Stimulated activated CD8-positive, alpha-beta memory T cell treated with anti-CD3 and anti-CD28 coated beads, Interleukin-15, amount 100 ng/mL, for 4 hours (primary cell): ENCODE measurements around the gene EIF4G3.
"Not testable (repeated sequence)": the region's sequence is repeated elsewhere in the genome, so short reads cannot be mapped to it uniquely, and the experiment has no call there.

Source experiments
- DNase-seq, 2 donors: peaks; one replicate each; pipeline ENCODE4 v3.0.0-alpha.2; 2020; ENCODE audit warnings: low read depth in 2 of 2

The EIF4G3 gene

DNA sequence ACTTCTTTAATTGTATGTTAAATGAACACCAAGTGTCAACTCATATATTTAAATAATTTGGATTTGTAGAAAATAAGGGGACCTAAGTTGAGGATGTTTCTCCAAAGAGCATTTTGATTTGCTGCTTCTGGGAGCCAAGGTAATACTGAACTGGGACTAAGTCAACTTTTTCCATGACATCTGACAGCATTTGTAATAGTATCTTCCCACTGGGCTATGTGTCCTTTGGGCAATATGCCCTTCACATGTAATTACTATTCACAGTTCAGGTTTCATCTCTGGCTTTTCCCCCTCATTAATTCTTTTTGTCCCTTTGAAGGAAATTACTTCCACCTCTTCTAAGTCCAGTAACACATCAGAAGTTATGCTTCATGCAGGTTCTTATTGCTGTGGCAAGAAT, 352.9 kb downstream of the EIF4G3 start:
- no peak for DNase-seq

DNA sequence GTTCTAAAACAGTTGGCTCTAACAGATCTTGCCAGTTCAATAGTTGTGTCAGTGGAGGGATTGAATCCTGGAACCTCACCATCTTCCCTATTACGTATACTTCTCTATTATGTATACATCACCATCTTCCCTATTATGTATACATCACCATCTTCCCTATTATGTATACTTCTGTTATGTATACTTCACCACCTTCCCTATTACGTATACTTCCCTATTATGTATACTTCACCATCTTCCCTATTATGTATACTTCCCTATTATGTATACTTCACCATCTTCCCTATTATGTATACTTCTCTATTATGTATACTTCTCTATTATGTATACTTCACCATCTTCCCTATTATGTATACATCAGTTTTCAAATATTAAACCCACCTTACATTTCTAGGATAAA, 355.2 kb downstream of the EIF4G3 start:
- DNase-seq = no peak

DNA sequence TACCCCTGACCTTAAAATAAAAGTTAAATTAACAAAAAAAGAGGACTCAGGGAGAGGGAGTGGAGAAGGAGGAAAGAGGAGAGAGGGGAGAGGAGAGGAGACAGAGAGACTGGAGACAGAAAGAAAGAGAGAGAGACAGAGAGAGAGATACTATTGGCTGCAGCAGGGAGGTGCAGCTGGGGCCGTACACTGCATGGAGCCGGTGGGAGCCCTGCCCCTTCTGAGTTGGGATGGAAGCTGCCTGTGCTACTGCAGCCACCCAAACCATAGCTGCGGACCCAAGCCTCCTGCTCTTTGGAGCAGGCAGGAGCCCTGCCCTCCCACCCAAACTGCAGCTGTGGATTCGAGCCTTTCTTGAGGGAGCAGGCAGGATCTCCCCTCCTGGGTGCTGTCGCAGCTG, 356.9 kb downstream of the EIF4G3 start:
- no peak for DNase-seq

DNA sequence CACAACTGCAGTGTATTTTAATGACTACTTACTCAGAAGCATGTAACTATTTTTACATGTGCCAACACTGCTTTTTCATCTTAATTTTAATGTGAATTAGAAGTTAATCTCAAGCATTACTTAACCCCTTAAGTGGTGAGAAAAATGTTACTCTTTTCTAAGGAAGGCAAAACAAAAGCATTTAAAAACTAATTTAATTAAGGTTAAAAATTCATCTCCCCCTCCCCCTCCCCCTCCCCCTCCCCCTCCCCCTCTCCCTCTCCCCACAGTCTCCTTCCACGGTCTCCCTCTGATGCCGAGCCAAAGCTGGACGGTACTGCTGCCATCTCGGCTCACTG, 362.2 kb downstream of the EIF4G3 start:
- DNase-seq = no peak

DNA sequence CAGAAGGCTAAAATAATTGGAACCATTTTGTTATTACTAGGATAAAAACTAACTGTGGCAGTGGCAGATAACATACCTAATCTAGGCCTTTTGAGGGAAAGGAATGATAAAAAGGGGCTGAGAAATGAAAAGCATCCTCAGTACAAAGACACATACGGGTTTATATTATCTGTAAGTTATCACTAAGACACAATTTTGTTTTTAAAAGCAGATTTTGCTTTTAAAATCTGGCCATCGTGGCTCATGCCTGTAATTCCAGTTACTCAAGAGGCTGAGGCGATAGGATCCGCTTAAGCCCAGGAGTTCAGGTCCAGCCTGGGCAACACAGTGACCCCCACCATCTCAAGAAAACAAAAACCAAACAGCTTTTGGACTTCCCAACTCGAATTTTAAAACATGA, 364.8 kb downstream of the EIF4G3 start:
- DNase-seq = no peak

DNA sequence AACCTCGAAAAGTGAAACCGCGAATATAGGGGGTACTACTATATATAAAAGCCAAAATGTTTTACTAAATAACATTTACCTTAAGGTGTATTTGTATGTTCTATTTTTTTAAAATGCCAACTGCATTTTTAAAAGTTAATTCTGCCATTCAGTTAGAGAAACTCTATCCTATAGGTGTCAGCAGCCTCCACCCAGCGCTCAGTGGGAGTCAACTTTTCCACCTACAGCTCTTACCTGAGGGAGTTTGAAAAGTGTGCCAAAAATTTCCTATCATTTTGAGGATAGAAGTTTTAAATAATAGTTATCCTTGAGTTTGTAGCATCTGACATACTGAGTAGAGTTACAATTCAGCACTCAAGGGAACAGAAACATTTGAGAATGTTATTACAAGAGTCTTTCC, 383.5 kb downstream of the EIF4G3 start:
- DNase-seq = no peak

DNA sequence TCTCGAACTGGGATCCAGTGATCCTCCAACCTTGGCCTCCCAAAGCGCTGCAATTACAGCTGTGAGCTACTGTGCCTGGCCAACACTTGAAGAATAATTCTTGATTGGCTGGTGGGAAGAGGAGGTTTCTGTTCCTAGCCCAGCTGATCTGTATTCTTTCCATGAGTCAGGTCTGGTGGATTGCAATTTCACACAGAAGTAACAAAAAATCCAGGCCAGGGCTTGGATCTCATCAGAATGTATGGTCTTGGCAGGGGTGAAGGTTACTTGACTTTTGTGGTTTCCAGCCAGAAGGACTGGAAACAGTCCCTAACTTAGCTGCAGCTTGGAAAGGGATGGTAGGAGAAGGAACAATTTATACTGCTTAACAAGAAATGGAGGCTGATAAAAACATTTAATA, 384.5 kb downstream of the EIF4G3 start:
- DNase-seq = no peak

DNA sequence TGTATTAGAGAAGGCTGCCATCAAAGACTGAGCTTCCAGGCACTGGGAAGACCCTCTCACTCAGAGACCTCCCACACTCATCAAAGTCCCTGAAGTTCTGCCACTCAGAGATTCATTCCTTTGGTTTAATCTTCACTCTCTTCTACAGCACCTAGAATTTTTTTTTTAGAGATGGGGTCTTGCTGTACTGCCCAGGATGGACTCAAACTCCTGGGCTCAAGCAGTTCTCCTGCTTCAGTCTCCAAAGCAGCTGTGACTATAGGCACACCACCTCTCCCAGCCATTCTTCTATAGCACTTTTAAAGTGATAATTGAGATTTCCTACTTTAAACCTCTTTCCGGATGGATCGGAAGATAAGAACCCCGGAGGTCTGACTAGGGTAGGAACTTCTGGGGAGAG, 385.9 kb downstream of the EIF4G3 start:
- no peak for DNase-seq

DNA sequence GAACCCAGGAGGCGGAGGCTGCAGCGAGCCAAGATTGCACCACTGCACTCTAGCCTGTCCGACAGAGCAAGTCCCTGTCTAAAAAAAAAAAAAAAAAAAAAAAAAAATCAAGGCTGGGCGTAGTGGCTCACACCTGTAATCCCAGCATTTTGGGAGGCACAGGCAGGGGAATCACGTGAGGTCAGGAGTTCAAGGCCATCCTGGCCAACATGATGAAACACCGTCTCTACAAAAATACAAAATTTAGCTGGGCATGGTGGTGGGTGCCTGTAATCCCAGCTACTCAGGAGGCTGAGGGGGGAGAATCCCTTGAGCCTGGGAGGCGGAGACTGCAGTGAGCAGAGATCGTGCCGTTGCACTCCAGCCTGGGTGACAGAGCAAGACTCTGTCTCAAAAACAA, 387.1 kb downstream of the EIF4G3 start:
- DNase-seq = not testable (repeated sequence)

DNA sequence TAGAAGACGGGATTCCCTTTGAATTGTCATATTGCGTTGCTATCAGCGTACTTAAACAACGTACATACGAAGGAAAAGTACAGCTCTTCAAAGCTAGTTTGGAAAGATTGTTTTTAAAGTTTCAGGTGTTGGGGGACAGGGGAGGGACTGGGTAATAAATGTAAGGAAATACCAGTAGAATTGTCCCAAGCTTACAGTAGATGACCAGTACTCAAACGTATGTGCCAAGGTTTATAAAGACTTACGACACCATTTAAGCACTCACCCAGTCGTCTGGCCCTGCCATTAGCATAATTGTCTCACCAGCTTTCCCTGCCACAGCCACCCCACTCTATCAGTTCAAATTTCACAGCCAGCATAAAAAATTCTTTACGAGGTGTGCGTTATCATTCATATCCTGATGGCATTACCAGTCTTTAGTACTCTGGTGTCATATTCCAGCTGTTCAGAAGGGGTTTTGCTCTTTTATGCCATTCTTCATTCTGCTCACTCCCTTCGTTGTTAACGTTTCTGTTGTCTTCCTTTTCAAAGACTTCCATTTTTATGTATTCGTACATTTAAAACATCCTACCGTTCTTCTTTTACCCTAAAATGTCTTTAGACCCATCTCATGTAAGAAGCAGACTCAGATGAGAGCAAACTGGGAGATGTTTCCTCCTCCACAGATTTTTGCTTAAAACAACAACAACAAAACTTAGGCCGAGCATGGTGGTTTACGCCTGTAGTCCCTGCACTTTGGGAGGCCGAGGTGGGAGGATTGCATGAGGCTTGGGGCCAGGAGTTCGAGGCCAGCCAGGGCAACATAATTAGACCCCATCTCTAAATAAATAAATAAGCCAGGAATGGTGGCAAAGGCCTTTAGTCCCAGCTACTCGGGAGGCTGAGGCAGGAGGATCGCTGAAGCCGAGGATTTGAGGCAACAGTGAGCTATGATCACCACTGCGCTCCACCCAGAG, 388.6 kb downstream of the EIF4G3 start:
- DNase-seq = no peak

DNA sequence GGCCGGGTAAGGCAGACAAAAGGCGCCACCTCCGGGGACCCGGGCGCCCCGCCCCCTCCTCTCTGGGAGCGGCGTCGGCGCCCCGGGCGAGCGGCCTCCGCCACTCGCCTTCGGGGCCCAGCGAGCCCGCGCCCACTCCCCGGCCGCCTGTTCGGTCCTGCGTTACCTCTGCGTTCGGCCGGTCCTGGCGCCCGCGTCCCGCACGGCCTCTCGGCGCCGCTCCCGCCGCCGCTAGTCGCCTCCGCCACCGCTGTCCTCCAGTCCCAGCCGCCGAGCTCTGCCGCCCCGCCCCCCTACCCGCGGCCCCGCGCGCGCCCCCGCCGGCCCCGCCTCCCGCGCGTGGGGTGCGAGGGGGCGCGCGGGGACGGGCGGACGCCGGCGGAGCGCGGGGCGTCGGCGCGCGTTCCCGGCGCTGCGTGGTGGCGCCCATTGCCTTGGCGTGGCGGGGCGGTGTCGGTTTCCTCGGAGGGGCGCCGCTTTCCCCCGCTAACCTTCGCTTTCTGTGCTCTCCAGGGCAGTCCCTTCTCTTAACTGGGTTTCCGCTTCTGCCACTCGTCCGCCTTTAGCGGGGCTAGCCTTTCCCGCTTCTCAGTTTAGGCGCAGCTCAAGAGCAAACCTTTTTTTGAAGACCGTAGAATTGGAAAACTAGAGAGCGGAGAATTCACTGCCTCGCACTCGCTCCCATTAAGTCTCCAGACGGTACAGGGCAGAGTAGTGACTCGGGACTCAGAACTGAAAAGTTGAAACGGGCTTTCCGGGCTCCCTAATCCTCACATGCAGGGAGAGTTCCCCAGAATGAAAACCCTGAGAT, 389.5 kb downstream of the EIF4G3 start, which contains the start of gene HP1BP3:
Gene HP1BP3 (minus strand): TSS at position 279 of the 811 bp plus-strand sequence. CDS start 6,867 bp downstream, outside the sequence.
- DNase-seq = peak; percentile 61 to 75

DNA sequence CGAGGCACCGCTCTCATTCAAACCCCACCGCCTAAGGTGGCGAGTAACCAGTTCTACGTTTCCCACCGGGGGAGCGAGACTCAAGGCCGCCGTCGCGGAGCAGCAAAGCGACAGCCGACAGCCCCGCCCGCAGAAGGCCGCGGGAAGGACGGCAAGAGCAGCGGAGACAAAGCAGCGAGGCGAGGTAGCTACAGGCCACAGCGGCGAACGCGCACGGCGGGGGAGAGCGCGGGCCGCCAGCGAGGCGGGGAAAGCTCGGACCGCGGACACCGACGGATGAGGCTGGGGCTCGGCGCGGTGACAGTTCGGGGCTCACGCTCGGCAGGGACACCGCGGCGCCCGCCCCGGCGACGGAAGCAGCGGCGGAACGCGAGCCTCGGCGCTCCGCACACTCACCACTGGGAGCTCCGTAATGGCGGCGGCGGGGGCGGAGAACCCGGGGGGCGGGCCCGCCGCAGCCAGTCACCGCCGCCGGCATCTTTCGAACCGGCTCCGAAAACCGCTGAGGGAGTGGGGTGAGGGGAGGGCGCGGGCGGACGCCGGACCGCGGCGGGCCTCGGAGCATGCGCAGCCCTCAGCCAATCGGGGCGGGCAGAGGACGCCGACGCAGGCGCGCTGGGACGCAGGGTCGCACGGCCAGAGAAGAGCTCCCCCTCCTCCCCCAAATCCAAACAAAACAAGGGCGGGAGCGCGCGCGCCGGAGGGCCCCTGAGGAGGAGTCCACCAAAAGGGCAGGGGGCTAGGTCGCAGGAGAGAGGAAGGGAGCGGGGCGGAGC, 390.3 kb downstream of the EIF4G3 start:
- DNase-seq = peak; percentile 89 to 95

DNA sequence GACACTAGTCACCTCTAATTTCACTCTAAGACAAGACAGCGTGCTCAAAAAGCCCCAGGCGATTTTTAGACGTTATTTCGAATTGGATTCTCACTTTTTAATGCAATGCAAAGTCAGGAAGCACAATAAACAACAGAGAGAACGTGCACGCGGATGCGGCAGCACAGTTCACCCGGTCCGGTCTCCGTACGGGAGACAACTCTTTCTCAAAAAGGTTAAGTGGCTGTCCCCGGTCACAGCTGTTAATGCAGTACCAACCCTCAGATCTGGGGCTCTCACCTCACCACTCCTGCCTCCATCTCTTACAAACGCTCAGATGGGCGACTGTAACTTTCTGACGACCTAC, 390.8 kb downstream of the EIF4G3 start:
- peak in 1 of 2 donors; percentile 3 for DNase-seq

DNA sequence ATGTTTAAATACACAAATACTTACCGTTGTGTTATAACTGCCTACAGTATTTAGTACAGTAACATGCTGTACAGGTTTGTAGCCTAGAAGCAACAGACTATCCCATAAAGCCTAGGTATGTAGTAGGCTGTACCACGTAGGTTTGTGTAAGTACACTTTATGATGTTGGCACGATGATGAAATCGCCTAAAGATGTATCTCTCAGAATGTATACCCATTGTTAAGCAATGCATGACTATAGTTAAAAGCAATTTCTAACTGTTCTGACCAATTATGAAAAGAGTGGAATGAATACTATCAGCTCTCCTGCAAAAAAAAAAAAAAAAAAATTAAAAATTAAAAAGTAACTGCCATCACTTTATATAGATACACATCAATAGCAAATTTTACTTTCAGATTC, 401.0 kb downstream of the EIF4G3 start:
- DNase-seq = no peak

DNA sequence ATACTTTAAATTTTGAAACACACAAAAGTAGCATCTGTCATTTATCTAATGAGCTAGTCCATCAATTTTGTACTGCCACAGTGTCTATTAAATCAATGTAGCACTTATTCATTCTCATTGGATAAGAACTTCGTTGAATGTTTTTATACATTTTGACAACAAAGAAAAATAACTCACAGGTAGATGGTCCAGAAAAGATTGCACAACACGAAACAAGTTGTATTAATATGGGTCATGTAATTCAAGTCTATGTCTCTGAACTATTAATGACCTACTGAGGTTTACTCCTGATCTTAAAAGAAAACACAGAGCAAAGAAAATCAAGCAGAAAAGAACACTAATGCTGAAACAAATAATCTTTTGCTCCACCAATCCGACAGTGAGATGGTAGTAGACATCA, 404.9 kb downstream of the EIF4G3 start:
- DNase-seq = no peak

DNA sequence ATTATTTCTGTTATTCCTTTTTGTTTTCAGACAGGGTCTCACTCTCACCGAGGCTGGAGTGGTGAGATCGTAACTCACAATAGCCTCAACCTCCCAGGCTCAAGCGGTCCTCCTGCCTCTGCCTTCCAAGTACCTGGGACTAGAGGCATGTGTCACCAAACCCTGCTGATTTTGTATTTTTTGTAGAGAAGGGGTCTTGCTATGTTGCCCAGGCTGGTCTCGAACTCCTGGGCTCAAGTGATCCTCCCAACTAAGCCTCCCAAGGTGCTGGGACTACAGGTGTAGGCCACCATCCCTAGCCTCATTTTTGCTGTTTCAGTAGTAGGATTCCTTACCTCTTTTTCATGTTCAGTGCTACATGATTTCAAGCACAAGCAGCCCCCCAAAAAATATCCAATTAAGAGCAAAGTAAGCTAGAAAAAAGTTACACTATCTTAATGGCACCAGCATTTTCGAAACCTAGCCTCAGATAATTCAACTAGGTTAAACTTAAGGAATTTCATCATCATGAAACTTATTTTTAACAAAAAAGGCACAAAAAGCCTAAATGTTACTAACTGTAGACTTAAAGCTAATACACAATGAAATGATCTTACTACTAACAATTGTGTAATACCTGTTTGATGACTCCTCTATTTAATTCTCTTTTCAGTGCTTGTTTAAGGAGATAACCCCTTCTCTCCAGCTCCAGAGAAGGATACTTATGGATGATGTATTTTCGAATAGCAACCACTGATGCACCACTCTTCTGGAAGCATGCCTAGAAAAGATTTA, 406.2 kb downstream of the EIF4G3 start:
- no peak for DNase-seq

DNA sequence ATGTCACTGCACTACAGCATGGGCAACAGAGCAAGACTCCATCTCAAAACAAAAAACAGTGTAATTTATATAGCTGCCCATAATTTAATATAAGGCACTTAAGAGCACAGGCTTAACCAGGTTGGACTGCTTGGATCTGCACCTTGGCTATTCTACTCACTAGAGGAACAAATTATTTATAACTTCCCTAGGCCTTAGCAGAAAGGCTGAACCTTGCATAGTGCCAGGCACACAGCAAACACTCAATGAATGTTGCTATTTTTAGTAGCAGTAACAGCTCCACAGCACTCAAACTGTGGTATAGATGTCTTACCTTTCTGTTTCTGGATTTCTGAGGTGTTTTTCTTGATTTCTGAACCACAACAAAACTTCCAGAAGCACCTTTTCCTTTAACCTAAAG, 409.4 kb downstream of the EIF4G3 start:
- no peak for DNase-seq

DNA sequence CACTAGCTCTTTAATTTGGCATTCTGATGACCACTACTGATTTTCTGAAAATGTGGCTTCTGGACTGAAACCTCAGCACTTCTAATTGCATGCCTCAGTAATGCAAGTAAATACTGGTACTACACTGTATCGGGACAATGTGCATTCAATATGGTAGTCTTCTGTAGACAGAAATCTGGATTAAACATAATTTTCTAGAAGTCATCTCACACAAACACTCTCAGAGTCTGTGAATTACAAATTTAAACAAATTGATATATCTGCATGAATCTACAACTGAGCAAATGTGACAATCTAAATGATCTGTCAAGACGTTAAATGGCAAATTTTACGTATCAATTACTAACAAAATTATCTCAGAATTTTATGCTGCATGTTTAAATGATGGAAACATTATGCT, 413.3 kb downstream of the EIF4G3 start:
- DNase-seq = no peak

DNA sequence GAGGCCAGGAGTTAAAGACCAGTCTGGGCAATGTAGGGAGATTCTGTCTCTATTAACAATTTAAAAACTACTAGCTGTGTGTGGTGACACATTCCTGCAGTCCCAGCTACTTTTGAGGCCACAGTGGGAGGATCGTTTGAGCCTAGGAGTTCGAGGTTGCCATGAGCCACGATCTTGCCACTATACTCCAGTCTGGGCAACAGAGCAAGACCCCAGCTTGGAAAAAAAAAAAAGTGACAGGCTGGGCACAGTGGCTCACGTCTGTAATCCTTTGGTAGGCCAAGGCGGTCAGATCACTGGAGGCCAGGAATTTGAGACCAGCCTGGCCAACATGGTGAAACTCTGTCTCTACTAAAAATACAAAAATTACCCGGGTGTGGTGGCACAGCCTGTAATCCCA, 416.4 kb downstream of the EIF4G3 start:
- DNase-seq = no peak
